Adrenal gland (tissue), 12 donors: Measurements from ENCODE around the gene NUDCD3. TPM values are rescaled to one million over a fixed set of nuclear protein-coding genes. Genes with fewer than 3 reads are reported as not detected.
A peak's percentile ranks its signal among the peaks of the same experiment; 100 is the strongest.

Experiments used
- DNase-seq, 7 donors: peaks; one replicate each; pipeline ENCODE4 v3.0.0-alpha.2; 2019 to 2020
- H3K27ac ChIP-seq, 5 donors: fragments of 200-600 bp; sonication (generic) in 4 of 5; 1 replicate in 3 of 5; 2 replicates in 2 of 5; pipeline versions ENCODE4 v1.5.1 to v1.8.0; 2016 to 2020; ENCODE audit warnings: mild to moderate bottlenecking in 1 of 5
- H3K27me3 ChIP-seq: fragments of 200-600 bp; 2 replicates; pipeline ENCODE4 v1.8.0; 2021
- H3K36me3 ChIP-seq, 2 donors: fragments of 200-600 bp; replicated peaks in 1 of 2; 1 replicate in 1 of 2; 2 replicates in 1 of 2; pipeline versions ENCODE4 v1.5.1 to v1.8.0; 2018 to 2022
- H3K4me1 ChIP-seq, 2 donors: fragments of 200-600 bp; replicated peaks in 1 of 2; 1 replicate in 1 of 2; 2 replicates in 1 of 2; pipeline versions ENCODE4 v1.5.1 to v1.8.0; 2018 to 2021
- H3K4me3 ChIP-seq, 4 donors: fragments of 200-600 bp; sonication (generic) in 3 of 4; one replicate each; pipeline ENCODE4 v1.5.1; 2016 to 2018
- H3K9me3 ChIP-seq, 3 donors: fragments of 200-600 bp; sonication (generic) in 1 of 3; replicated peaks in 1 of 3; 1 replicate in 2 of 3; 2 replicates in 1 of 3; pipeline versions ENCODE4 v1.5.1 to v1.8.0; 2016 to 2021
- CTCF ChIP-seq, 6 experiments: fragments of 450-650 bp in 4 of 6; fragments of 200-600 bp in 2 of 6; sonication (generic) in 1 of 6; IDR thresholded peaks; 1 replicate in 5 of 6; 2 replicates in 1 of 6; pipeline versions ENCODE4 v1.5.1 to v1.8.0; 2016 to 2021; ENCODE audit warnings: antibody characterized with exemption in 6 of 6, mild to moderate bottlenecking in 2 of 6, moderate library complexity in 1 of 6
- POLR2A ChIP-seq, 2 donors: fragments of 450-650 bp; IDR thresholded peaks; one replicate each; pipeline ENCODE4 v1.6.1; 2017; ENCODE audit warnings: antibody characterized with exemption in 2 of 2, mild to moderate bottlenecking in 2 of 2, moderate library complexity in 1 of 2
- WGBS, 4 donors: extraction: QIAGEN DNeasy Blood & Tissue Kit in 2 of 4; methylation state at CpG; one replicate each; pipeline versions ENCODE4 v1.1.5 to v1.1.7; 2013 to 2017; 5-methylcytosine and 5-hydroxymethylcytosine counted together
- intact Hi-C, 2 donors: fragments of 100-400 bp; cut with DNase I; formaldehyde crosslinking; loops; one replicate each; pipeline versions ENCODE4 v1.14.1 to v1.15.0; 2022 to 2023
- polyA plus RNA-seq, 3 donors: library from polyadenylated mRNA; stranded (reverse); fragments of 200-250 nt in 2 of 3; fragments of 350-450 nt in 1 of 3; fragmentation: Illumina TruSeq in 1 of 3; extraction: RNeasy Lipid Tissue Mini Kit (QIAGEN cat#74804) in 1 of 3; gene quantifications; one replicate each; pipeline ENCODE4 v1.2.3, GENCODE V29; 2013 to 2014
- total RNA-seq, 9 donors: library from RNA; depleted of rRNA in 4 of 9; stranded (reverse); fragments of >200 nt in 4 of 9; fragments of 120-200 nt in 1 of 9; fragmentation: NEBNext Ultra II Directional in 1 of 9; extraction: Animal tissue kit (Norgen Biotek cat#: 25700) in 1 of 9; gene quantifications; one replicate each; pipeline versions ENCODE4 v1.1.0 to v1.2.4, GENCODE V29; 2013 to 2023
- donor health status: healthy with polysubstance abuse.
- donor health status: Bipolar disorder and iron deficiency.
- donor health status: DM: yes; HTN: yes; CAD: no.
- donor health status: DM: no; HTN: no; CAD: no.
- donor health status: DM: no; HTN: no; CAD: no.
- donor health status: DM: yes; HTN: yes; CAD: no.

The NUDCD3 gene
- total and polyA plus RNA-seq, 12 donors: 30.5 to 136 (median 71.1) TPM

GRCh38 chr7:44477938-44478337 is 12.5 kb downstream of the NUDCD3 start:
- DNase-seq: no peak
- H3K27me3 ChIP-seq: no peaks in the 10 kb centered on the region
- intact Hi-C loops: loop anchor here in 1 of 2 donors (5.0 to 10.0 kb wide), 2 partner anchors 87 to 236 kb away; no protein-coding TSS in a partner anchor
- H3K9me3 ChIP-seq: peaks cover 0 to 2% (median under 1%) of the 10 kb centered on the region in 3 donors
- H3K36me3 ChIP-seq: peaks cover 0 to 62% of the 10 kb centered on the region in 2 donors
- H3K4me3 ChIP-seq: no peak overlapping the region
- no peak overlapping the region for H3K27ac ChIP-seq
- 89 to 95% (median 91%) methylated on average over 7 to 8 of the region's 8 CpGs for WGBS, 4 donors
- peaks cover 4 to 16% of the 10 kb centered on the region in 2 donors for H3K4me1 ChIP-seq
- TF ChIP-seq POLR2A (IDR thresholded peaks at IDR 0.05): no peak
- TF ChIP-seq CTCF (IDR thresholded peaks at IDR 0.05): no peak

GRCh38 chr7:44477063-44477830 is 13.2 kb downstream of the NUDCD3 start:
- no peaks in the 10 kb centered on the region for H3K9me3 ChIP-seq
- H3K4me3 ChIP-seq: no peak overlapping the region
- no peaks in the 10 kb centered on the region for H3K27me3 ChIP-seq
- peak; percentile 50 to 87 (median 72) for DNase-seq
- intact Hi-C loops: loop anchor here in 1 of 2 donors (5.0 to 10.0 kb wide), 2 partner anchors 88 to 235 kb away; no protein-coding TSS in a partner anchor
- peaks cover 0 to 56% of the 10 kb centered on the region in 2 donors for H3K36me3 ChIP-seq
- peak overlapping the region in 1 of 5 donors; percentile 2 for H3K27ac ChIP-seq
- peak; percentile 83 to 98 (median 94) for TF ChIP-seq CTCF (IDR thresholded peaks at IDR 0.05)
- no peak for TF ChIP-seq POLR2A (IDR thresholded peaks at IDR 0.05)
- H3K4me1 ChIP-seq: peaks cover 4 to 19% of the 10 kb centered on the region in 2 donors
- 23 to 39% (median 28%) methylated on average over 6 of the region's 6 CpGs for WGBS, 4 donors

GRCh38 chr7:44476313-44476712 is 14.1 kb downstream of the NUDCD3 start:
- TF ChIP-seq POLR2A (IDR thresholded peaks at IDR 0.05) (no peak), CTCF (IDR thresholded peaks at IDR 0.05) (no peak)
- Histone ChIP-seq H3K36me3 (peaks cover 0 to 46% of the 10 kb centered on the region in 2 donors), H3K4me1 (peaks cover 4 to 19% of the 10 kb centered on the region in 2 donors), H3K9me3 (no peaks in the 10 kb centered on the region), H3K27ac (no peak overlapping the region), H3K27me3 (no peaks in the 10 kb centered on the region), H3K4me3 (no peak overlapping the region)
- WGBS, 4 donors: 81 to 87% (median 82%) methylated on average over 5 of the region's 5 CpGs
- DNase-seq: no peak
- intact Hi-C loops: loop anchor here in 1 of 2 donors (5.0 to 10.0 kb wide), 2 partner anchors 88 to 234 kb away; no protein-coding TSS in a partner anchor

- intact Hi-C loops: loop anchor here in 1 of 2 donors (10.0 kb wide), 1 partner anchor 92 kb away; no protein-coding TSS in a partner anchor
- TF ChIP-seq POLR2A (IDR thresholded peaks at IDR 0.05): no peak
- no peak for TF ChIP-seq CTCF (IDR thresholded peaks at IDR 0.05)
- Histone ChIP-seq H3K4me3 (no peak overlapping the region), H3K27ac (no peak overlapping the region), H3K27me3 (no peaks in the 10 kb centered on the region), H3K36me3 (peaks cover 0 to 22% of the 10 kb centered on the region in 2 donors), H3K9me3 (no peaks in the 10 kb centered on the region), H3K4me1 (peaks cover 26 to 45% of the 10 kb centered on the region in 2 donors)
- whole genome bisulfite sequencing, 4 donors: 77 to 84% (median 79%) methylated on average over 3 of the region's 3 CpGs
- DNase-seq: no peak
Measured at GRCh38 chr7:44473295-44473694, 17.2 kb downstream of the NUDCD3 start.
